Stimulated activated effector memory CD8-positive, alpha-beta T cell treated with anti-CD3 and anti-CD28 coated beads, Interleukin-12 subunit alpha, Interleukin-12 subunit beta, amount 100 ng/mL, for 72 hours (primary cell): ENCODE results near the gene TOX2.

Experiments
- ATAC-seq: fragments of 150-1000 bp; cut with Tn5 transposase; 2 replicates; pipeline ENCODE4 v1.10.0; 2021
- DNase-seq, 2 donors: peaks; one replicate each; pipeline ENCODE4 v3.0.0; 2021 to 2022; ENCODE audit warnings: low spot score in 2 of 2
- H3K27ac Mint-ChIP-seq: one replicate; pipeline ENCODE4 v1.8.0; 2022; ENCODE audit warnings: mild to moderate bottlenecking, mixed read lengths
- H3K36me3 Mint-ChIP-seq: one replicate; pipeline ENCODE4 v1.8.0; 2022; ENCODE audit warnings: mild to moderate bottlenecking, mixed read lengths
- H3K4me1 Mint-ChIP-seq: one replicate; pipeline ENCODE4 v1.8.0; 2022; ENCODE audit warnings: mixed read lengths
- H3K4me3 Mint-ChIP-seq: one replicate; pipeline ENCODE4 v1.8.0; 2022; ENCODE audit warnings: mild to moderate bottlenecking, mixed read lengths
- H3K9me3 Mint-ChIP-seq: one replicate; pipeline ENCODE4 v1.8.0; 2022; ENCODE audit warnings: mixed read lengths

TOX2 gene

DNA sequence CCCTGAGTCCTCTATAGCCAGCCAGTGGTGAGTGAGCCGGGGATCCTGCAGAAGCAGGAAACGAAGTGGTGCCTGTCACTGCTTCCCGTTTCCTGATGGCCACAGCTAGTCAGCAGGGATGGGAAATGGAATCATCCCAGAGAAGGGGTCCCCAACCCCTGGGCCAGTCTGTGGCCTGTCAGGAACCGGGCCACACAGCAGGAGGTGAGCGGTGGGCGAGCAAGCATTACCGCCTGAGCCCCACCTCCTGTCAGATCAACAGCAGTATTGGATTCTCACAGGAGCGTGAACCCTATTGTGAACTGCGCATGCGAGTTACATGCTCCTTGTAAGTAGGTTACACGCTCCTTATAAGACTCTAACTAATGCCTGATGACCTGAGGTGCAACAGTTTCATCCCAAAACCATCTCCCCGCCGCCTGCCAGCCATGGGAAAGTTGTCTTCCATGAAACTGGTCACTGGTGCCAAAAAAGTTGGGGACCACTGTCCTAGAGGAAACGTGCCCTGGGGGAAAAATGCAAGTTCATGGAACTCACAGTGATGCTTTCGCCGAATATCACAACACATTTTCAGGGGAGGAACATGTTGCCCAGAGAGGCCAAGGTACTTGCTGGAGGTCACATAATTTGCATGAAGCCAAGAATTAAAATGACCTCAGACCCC is 158.5 kb downstream of the TOX2 start:
- no peak overlapping the region for H3K4me3 Mint-ChIP-seq

DNA sequence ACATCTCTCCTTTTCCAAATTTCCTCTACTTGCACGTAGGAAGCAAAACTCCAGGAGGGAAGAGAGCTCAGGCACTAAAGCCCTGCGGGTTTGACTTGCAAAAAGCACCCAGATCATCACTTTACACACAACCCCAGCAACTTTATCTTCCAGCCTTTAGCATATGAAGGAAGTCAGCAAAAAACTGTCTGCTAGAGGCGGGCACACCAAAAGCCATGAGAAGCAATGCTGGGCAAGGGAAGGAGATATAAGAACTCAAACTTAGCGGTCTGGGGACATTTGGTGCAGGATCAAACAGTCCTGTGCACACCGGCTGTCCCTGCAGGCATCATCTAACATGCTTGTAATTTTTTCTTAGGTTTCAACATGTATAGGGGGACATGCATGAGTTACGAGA is 159.0 kb downstream of the TOX2 start:
- Mint-ChIP-seq H3K4me3 (no peak overlapping the region), H3K9me3 (no peaks in the 10 kb centered on the region), H3K36me3 (peaks cover 6% of the 10 kb centered on the region), H3K4me1 (peaks cover 43% of the 10 kb centered on the region), H3K27ac (no peak overlapping the region)
- DNase-seq (no peak), ATAC-seq (no peak)

More for the DNA sequence above, 158.5 kb downstream of the TOX2 start:
- peaks cover 6% of the 10 kb centered on the region for H3K36me3 Mint-ChIP-seq
- DNase-seq, result peak in 1 of 2 donors; percentile 38
- no peak for ATAC-seq
- H3K9me3 Mint-ChIP-seq, result no peaks in the 10 kb centered on the region
- peaks cover 49% of the 10 kb centered on the region for H3K4me1 Mint-ChIP-seq
- no peak overlapping the region for H3K27ac Mint-ChIP-seq

DNA sequence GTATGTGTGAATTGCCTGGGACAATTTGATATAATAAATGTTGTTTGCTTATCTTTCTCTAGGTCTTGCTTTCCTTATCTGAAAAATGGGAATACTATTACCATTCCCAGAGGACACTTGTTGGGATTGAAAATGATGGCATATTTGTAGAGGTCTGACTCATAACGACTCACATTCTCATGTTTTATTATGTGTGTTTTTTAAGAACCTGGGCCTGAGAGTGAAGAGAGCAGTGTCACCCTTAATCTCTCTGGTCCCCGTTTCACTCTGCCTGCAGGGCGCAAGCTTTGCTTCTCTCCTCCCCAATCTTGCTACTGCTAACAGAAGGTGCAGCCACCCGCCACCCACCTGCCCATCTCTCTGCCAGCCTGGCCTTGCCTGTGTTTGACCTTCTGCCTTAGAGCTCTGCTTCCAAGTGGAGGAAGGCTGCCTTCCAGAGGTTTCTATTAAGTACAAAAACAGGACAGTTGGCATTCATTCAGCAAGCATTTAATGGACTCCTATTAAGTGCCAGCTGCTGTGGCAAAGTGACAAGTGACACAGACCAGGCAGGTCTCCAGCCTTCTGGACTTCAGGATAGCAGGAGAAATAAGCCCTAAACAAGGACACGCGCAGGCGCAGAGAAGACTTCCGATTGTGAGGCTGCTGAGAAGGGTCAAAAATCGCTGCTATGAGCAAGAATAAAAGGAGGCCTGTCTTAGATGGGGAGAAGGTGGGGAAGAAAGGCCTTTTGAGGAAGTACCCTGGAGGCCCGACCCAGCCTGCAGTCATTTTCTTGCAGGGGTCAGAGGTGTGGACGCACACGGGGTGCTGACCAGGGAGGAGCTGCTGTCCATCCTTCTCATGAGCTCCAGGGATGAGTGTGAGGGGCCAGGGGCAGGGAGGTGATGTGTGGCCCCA is 159.8 kb downstream of the TOX2 start:
- H3K4me3 Mint-ChIP-seq, result no peak overlapping the region
- H3K9me3 Mint-ChIP-seq, result no peaks in the 10 kb centered on the region
- peaks cover 35% of the 10 kb centered on the region for H3K4me1 Mint-ChIP-seq
- no peak overlapping the region for H3K27ac Mint-ChIP-seq
- peaks cover 2% of the 10 kb centered on the region for H3K36me3 Mint-ChIP-seq
- ATAC-seq (no peak), DNase-seq (no peak)

DNA sequence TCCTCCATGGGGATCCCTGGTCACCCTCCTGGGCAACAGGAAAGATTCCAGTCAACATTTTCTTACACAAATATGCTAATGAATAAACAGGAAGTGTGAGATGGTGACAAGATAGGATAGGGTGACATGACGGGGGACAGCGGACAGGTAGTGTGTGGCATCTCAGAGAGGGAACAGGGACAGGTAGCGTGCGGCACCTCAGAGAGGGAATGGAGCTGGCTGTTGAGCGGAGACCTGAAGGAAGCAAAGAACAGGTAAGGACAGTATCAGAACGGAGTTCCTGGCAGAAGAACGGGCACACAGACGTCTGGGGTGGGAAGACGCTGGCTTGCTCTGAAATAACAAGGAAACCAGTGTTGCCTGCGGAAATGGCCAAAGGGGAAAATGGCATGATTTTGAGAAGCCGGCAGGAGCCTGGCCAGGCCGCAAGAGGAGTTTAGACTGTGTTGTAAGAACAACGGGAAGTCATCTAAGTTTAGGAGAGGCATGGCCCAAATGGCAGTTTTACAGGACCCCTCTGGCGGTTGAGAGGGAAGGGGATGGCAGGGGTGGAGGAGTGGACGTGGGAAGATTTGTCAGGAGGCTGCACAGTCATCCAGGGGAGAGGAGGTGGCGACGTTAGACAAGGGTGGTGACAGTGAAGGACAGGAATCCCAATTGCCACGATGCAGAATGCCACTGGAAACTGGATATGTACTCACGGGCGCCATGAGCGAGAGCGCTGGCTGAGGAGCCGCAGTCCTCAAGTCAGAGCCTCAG is 160.7 kb downstream of the TOX2 start:
- peaks cover 31% of the 10 kb centered on the region for H3K4me1 Mint-ChIP-seq
- no peaks in the 10 kb centered on the region for H3K9me3 Mint-ChIP-seq
- no peak overlapping the region for H3K4me3 Mint-ChIP-seq
- DNase-seq (peak in 1 of 2 donors; percentile 35), ATAC-seq (no peak)
- no peaks in the 10 kb centered on the region for H3K36me3 Mint-ChIP-seq
- H3K27ac Mint-ChIP-seq, result no peak overlapping the region

DNA sequence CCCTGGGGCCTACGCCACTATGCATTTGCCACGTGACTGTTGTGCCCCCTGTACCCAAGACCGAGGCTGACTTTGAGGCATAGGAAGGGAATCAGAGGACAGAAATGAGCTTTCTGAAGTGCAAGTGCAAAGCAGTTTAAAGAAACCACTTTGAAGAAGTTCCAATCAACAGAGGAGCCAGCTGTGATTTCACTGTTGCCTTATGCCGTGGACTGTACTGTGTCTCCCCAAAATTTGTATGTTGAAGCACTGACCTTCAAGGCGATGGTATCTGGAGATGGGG is 161.2 kb downstream of the TOX2 start:
- Mint-ChIP-seq H3K9me3 (no peaks in the 10 kb centered on the region), H3K27ac (no peak overlapping the region), H3K36me3 (no peaks in the 10 kb centered on the region), H3K4me1 (peaks cover 32% of the 10 kb centered on the region), H3K4me3 (no peak overlapping the region)
- DNase-seq (peak in 1 of 2 donors; percentile 37), ATAC-seq (no peak)

DNA sequence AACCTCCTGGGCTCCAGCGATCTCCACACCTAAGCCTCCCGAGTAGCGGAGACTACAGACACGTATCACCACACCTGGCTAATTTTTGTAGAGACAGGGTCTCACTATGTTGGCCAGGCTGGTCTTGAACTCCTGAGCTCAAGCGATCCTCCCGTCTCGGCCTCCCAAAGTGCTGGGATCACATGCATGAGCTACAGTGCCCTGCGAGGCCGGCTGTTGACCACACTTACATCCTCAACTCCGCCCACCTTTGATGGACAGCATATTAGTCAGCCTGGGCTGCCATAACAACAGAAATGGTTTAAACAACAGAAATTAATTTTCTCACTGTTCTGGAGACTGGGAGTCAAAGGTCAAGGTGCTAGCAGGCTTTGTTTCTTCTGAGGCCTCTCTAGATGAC is 164.6 kb downstream of the TOX2 start:
- Mint-ChIP-seq H3K27ac (no peak overlapping the region), H3K4me3 (no peak overlapping the region), H3K36me3 (no peaks in the 10 kb centered on the region), H3K4me1 (peaks cover 23% of the 10 kb centered on the region), H3K9me3 (no peaks in the 10 kb centered on the region)
- DNase-seq (peak in 1 of 2 donors; percentile 38), ATAC-seq (no peak)

DNA sequence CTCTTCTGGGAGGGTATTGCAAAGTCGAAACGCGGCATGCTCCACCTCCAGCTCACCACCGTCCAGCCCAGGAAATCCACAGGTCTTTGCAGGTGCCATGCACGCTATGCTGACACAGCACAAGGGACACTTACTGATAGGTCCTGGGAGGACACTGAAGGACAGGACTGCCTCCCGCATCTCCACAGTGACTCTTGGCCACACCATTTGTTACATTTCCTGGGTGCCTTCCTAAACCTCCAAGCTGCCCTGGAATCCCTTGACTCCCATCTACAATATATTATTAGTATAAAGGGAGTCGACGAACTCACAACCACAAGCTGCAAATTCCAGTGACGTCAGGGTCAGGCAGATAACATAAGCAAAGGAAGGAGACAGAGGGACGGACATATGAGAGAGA is 165.4 kb downstream of the TOX2 start:
- DNase-seq, result peak in 1 of 2 donors; percentile 45
- Mint-ChIP-seq H3K27ac (no peak overlapping the region), H3K9me3 (no peaks in the 10 kb centered on the region), H3K4me1 (peaks cover 16% of the 10 kb centered on the region), H3K4me3 (no peak overlapping the region), H3K36me3 (no peaks in the 10 kb centered on the region)
- no peak for ATAC-seq

DNA sequence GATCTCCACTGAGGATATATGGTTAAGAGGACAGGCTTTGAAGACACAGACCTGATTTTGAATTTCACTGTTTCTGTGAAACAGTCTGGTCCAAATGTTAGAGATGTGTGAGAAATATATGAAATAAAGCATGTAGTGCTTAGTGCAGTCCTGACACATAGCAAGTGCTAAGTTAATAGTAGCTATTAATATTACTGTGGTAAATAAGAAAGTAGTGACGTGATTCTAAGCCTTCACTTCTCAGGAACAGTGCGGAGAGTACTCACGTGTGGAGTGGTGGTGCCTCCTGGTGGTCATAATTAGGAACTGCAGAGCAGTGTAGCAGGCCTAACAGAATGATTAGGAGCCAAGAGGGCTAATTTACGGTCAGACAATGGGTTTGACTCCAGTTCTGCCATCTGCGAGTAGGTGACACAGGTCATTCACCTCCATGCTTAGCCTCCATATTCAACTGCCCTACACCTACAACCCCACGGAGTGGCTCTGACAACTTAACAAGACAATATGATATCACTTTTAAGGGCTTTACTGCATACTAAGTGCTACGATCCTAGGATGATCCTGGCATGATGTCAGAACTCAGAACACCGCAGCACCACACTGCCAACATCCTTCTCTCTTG is 166.1 kb downstream of the TOX2 start:
- DNase-seq, result peak; percentile 63 to 83
- ATAC-seq, result peak; percentile 91
- H3K36me3 Mint-ChIP-seq, result no peaks in the 10 kb centered on the region
- no peaks in the 10 kb centered on the region for H3K9me3 Mint-ChIP-seq
- H3K4me1 Mint-ChIP-seq, result peaks cover 10% of the 10 kb centered on the region
- no peak overlapping the region for H3K4me3 Mint-ChIP-seq
- no peak overlapping the region for H3K27ac Mint-ChIP-seq

DNA sequence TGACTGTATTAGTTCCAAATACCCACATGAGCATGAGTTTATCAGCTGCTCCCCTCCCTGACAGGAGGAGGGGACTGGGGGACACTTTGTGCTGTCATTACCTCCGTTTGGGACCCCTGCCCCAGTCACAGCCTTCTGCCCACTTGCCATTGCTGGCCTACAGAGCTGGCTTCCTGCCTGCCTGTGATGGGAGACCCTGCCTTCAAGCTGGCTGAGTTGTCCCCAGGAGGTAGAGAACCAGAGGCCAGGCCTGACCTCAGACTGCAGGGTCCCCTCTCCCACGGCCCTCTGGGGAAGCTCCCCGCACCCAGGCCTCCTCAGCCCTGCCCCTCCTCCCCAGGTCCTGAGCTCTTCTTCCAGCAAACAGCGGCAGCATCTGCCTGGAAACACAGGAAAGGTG is 166.8 kb downstream of the TOX2 start:
- Mint-ChIP-seq H3K4me1 (peaks cover 10% of the 10 kb centered on the region), H3K27ac (no peak overlapping the region), H3K9me3 (no peaks in the 10 kb centered on the region), H3K4me3 (no peak overlapping the region), H3K36me3 (no peaks in the 10 kb centered on the region)
- DNase-seq (peak in 1 of 2 donors; percentile 48), ATAC-seq (no peak)

DNA sequence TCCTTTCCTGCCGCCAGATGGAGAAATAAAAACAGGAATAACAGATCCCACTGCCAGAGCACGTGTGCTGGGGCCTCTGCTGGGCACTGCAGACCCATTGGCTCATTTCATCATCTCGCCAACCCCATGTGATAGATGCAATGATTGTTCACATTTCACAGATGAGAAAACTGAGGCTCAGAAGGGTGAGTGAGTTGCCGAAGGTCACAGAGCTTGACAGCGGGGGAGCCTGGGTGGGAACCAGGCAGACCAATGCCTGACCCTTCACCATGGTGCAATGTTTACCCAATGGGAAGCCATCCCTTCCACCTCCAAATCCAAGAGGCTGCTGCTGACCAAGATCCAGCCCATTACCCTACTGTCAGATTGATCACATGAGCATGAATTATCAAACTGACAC is 167.2 kb downstream of the TOX2 start:
- no peak for ATAC-seq
- H3K4me3 Mint-ChIP-seq, result no peak overlapping the region
- DNase-seq, result no peak
- no peak overlapping the region for H3K27ac Mint-ChIP-seq
- no peaks in the 10 kb centered on the region for H3K9me3 Mint-ChIP-seq
- peaks cover 10% of the 10 kb centered on the region for H3K4me1 Mint-ChIP-seq
- H3K36me3 Mint-ChIP-seq, result no peaks in the 10 kb centered on the region

DNA sequence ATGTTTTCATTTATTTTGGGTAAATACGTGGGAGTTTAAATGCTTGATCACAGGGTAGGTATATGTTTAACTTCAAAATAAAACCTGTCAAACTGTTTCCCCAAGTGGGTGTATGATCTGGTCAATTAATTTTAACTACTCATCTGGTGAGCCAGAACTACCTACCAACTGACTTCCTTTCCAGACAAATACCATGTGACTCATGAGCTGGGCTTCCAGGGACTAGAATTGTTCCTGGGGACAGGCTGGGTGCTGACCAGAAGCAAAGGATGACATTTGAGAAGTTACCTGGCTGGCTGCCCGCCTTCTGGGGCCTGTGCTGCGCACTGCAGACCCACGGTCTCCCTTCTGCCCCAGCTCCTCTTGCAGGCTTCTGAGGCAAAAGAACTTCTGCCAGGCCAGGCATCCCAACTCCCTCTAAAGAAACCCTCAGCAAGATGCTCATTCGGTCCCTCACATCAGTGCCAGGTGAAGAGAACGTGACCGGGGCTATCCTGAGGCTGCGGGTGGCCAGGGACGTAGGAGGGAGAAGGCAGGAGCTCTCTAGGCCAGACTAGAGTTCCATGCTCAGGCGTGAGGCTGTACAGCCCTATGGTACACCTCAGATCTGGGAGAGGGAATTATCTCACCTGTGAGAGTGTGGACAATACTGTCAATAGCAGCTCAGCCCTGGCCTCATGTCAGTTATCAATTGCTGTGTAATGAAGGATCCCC is 168.7 kb downstream of the TOX2 start:
- Mint-ChIP-seq H3K27ac (no peak overlapping the region), H3K9me3 (no peaks in the 10 kb centered on the region), H3K4me3 (no peak overlapping the region), H3K4me1 (peaks cover 10% of the 10 kb centered on the region), H3K36me3 (no peaks in the 10 kb centered on the region)
- ATAC-seq (no peak), DNase-seq (no peak)

DNA sequence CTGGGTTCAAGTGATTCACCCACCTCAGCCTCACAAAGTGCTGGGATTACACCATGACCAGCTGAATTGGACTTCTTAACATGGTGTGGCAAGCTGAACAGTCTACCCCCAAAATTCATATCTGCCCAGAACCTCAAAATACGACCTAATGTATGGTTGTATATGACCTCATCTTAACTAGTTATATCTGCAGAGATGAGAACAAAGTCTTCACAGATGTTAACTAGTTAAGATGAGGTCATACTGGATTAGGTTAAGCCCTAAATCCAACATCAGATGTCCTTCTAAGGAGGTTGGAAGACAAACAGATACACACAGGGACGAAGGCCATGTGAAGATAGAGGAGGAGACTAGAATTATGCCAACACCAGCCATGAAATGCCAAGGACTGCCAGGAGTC is 169.8 kb downstream of the TOX2 start:
- DNase-seq (no peak), ATAC-seq (no peak)
- H3K4me1 Mint-ChIP-seq, result peaks cover 10% of the 10 kb centered on the region
- no peak overlapping the region for H3K27ac Mint-ChIP-seq
- H3K36me3 Mint-ChIP-seq, result no peaks in the 10 kb centered on the region
- H3K9me3 Mint-ChIP-seq, result no peaks in the 10 kb centered on the region
- no peak overlapping the region for H3K4me3 Mint-ChIP-seq

DNA sequence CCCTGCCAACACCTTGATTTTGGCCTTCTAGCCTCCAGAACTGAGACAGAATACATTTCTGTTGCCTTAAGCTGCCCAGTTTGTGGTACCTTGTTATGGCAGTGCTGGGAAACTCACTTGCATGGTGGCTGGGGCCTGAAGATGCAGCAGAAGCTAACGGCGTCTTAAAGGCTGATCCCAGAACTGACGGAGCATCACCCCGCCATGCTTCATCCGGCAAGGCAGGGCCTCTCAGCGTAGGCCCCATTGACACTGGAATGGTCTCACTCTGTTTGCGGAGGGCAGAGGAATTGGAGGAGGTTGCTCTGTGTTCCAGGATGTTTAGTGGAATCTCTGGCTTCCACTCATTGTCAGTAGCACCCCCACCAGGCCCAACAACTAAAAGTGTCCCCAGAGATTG is 170.2 kb downstream of the TOX2 start:
- ATAC-seq (no peak), DNase-seq (no peak)
- no peaks in the 10 kb centered on the region for H3K9me3 Mint-ChIP-seq
- no peak overlapping the region for H3K27ac Mint-ChIP-seq
- no peaks in the 10 kb centered on the region for H3K36me3 Mint-ChIP-seq
- peaks cover 10% of the 10 kb centered on the region for H3K4me1 Mint-ChIP-seq
- no peak overlapping the region for H3K4me3 Mint-ChIP-seq

DNA sequence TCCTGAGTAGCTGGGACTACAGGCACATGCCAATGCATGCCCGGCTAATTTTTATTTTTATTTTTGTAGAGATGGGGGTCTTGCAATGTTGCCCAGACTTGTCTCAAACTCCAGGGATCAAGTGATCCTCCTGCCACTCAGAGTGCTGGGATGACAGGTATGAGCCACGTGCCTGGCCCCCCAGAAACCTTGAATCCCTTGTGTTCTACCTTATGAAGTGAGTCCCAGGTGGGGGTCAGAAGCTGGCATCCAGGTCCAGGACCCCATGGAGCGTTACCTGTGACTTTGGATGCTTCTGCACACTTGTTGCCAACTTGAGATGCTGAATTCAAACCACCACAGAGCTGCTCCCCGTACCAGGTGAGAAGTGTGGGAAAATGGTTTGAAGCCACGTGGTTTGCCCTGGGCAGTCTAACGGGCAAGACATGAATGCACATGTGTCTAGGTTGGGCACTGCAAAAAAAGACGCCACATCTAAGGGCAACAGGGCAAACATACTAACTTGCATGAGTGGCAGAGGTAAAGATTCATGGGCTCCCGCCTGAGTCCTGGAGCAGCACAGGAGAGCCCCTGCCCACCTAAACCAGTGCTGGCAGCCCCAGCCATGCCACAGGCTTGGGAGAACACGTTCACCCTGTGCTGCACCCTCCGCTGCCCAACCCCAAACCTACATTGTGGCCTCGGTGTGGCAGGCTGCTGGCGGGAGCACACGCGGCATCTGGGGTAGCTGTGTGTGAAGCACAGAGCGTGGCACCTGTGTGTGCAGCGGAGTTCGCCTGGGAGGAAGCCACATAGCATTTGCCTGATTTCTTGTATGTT is 171.2 kb downstream of the TOX2 start:
- Mint-ChIP-seq H3K4me3 (no peak overlapping the region), H3K27ac (no peak overlapping the region)
- ATAC-seq, result no peak

More for the DNA sequence above, 171.2 kb downstream of the TOX2 start:
- H3K36me3 Mint-ChIP-seq, result no peaks in the 10 kb centered on the region
- peaks cover 1% of the 10 kb centered on the region for H3K4me1 Mint-ChIP-seq
- DNase-seq, result no peak
- no peaks in the 10 kb centered on the region for H3K9me3 Mint-ChIP-seq
